ENCODE results near the gene CIRBP. TPM values are rescaled to one million over a fixed set of nuclear protein-coding genes. Genes with fewer than 3 reads are reported as not detected.

The CIRBP gene
- total RNA-seq, 2 donors from 2014 or later = 163 to 179 TPM

GRCh38 chr19:1259206-1259875, 9.8 kb upstream of the CIRBP start:
- H3K9ac ChIP-seq (ENCODE audit: low read depth in 2 of 2, low read length in 2 of 2) = peak overlapping the region; percentile 84 to 100
- intact Hi-C loops (cut with DNase I) = no loop called here
- H3K27ac ChIP-seq = peak overlapping the region; percentile 91
- peaks cover 24% of the 10 kb centered on the region for H3K36me3 ChIP-seq
- H3K4me3 ChIP-seq = peak overlapping the region; percentile 54
- peaks cover 31% of the 10 kb centered on the region for H3K4me1 ChIP-seq
- TF ChIP-seq CTCF (IDR thresholded peaks at IDR 0.05) = no peak
- no peaks in the 10 kb centered on the region for H3K9me3 ChIP-seq
- H3K27me3 ChIP-seq = no peaks in the 10 kb centered on the region
- DNase-seq = peak; percentile 86

GRCh38 chr19:1259876-1260748, 9.0 kb upstream of the CIRBP start:
- Histone ChIP-seq H3K9ac (ENCODE audit: low read depth in 2 of 2, low read length in 2 of 2) (peak overlapping the region; percentile 84 to 100), H3K9me3 (no peaks in the 10 kb centered on the region), H3K27me3 (no peaks in the 10 kb centered on the region), H3K4me1 (peaks cover 25% of the 10 kb centered on the region), H3K27ac (peak overlapping the region; percentile 91), H3K4me3 (peak overlapping the region; percentile 54), H3K36me3 (peaks cover 17% of the 10 kb centered on the region)
- intact Hi-C loops (cut with DNase I) = no loop called here
- peak; percentile 62 for DNase-seq
- no peak for TF ChIP-seq CTCF (IDR thresholded peaks at IDR 0.05)

GRCh38 chr19:1260749-1261537, 8.2 kb upstream of the CIRBP start:
- Histone ChIP-seq H3K27ac (peak overlapping the region; percentile 91), H3K4me1 (peaks cover 26% of the 10 kb centered on the region), H3K36me3 (peaks cover 8% of the 10 kb centered on the region), H3K27me3 (no peaks in the 10 kb centered on the region), H3K9me3 (no peaks in the 10 kb centered on the region), H3K4me3 (peak overlapping the region; percentile 54), H3K9ac (ENCODE audit: low read depth in 2 of 2, low read length in 2 of 2) (peak overlapping the region; percentile 98 to 100)
- intact Hi-C loops (cut with DNase I) = no loop called here
- no peak for TF ChIP-seq CTCF (IDR thresholded peaks at IDR 0.05)
- DNase-seq = peak; percentile 97

- intact Hi-C loops (cut with DNase I) = no loop called here
- Histone ChIP-seq H3K9ac (ENCODE audit: low read depth in 2 of 2, low read length in 2 of 2) (peak overlapping the region; percentile 98 to 100), H3K4me3 (peak overlapping the region; percentile 54), H3K9me3 (no peaks in the 10 kb centered on the region), H3K4me1 (peaks cover 29% of the 10 kb centered on the region), H3K27me3 (no peaks in the 10 kb centered on the region), H3K27ac (peak overlapping the region; percentile 91), H3K36me3 (peaks cover 7% of the 10 kb centered on the region)
- DNase-seq = no peak
- TF ChIP-seq CTCF (IDR thresholded peaks at IDR 0.05) = no peak
Measured at GRCh38 chr19:1261538-1261797, 7.7 kb upstream of the CIRBP start.

Data from colonic mucosa (tissue), 4 donors.